ENCODE results near the gene ZEB1.

ZEB1 gene

GRCh38 chr10:31526681-31527080, 207.7 kb downstream of the ZEB1 start:
- Histone ChIP-seq H3K4me3 (ENCODE audit: low read length, poor library complexity, severe bottlenecking) (no peak overlapping the region), H3K9me3 (ENCODE audit: insufficient read depth, low read depth, low read length) (no peaks in the 10 kb centered on the region), H3K9ac (ENCODE audit: low read depth, low read length, poor library complexity, severe bottlenecking) (no peak overlapping the region), H3K36me3 (ENCODE audit: insufficient read depth, low read length) (peaks cover 54% of the 10 kb centered on the region), H4K20me1 (ENCODE audit: insufficient read depth, low read length, poor library complexity, severe bottlenecking) (no peaks in the 10 kb centered on the region), H3K27me3 (ENCODE audit: insufficient read depth, low read length, poor library complexity, severe bottlenecking) (no peaks in the 10 kb centered on the region), H3K4me2 (ENCODE audit: low read depth, low read length, poor library complexity, severe bottlenecking) (no peak overlapping the region), H3K9me2 (replicated peaks; ENCODE audit: low read depth, low read length) (no peaks in the 10 kb centered on the region), H3F3A (ENCODE audit: low read depth) (no peaks in the 10 kb centered on the region), H3K4me1 (ENCODE audit: insufficient read depth, low read length, poor library complexity, severe bottlenecking) (no peaks in the 10 kb centered on the region), H2AFZ (ENCODE audit: low read length) (no peak overlapping the region), H3K79me2 (ENCODE audit: insufficient read depth, low read length) (no peaks in the 10 kb centered on the region)
- no peak for TF ChIP-seq CTCF (conservative IDR thresholded peaks at IDR 0.05; ENCODE audit: low read length)
- TF ChIP-seq EZH2phosphoT487 (IDR thresholded peaks at IDR 0.05; ENCODE audit: borderline replicate concordance) = no peak

- Histone ChIP-seq H3K79me2 (ENCODE audit: insufficient read depth, low read length) (no peaks in the 10 kb centered on the region), H3K27me3 (ENCODE audit: insufficient read depth, low read length, poor library complexity, severe bottlenecking) (no peaks in the 10 kb centered on the region), H2AFZ (ENCODE audit: low read length) (no peak overlapping the region), H4K20me1 (ENCODE audit: insufficient read depth, low read length, poor library complexity, severe bottlenecking) (no peaks in the 10 kb centered on the region), H3K4me1 (ENCODE audit: insufficient read depth, low read length, poor library complexity, severe bottlenecking) (no peaks in the 10 kb centered on the region), H3K9me2 (replicated peaks; ENCODE audit: low read depth, low read length) (no peaks in the 10 kb centered on the region), H3K4me3 (ENCODE audit: low read length, poor library complexity, severe bottlenecking) (no peak overlapping the region), H3F3A (ENCODE audit: low read depth) (no peaks in the 10 kb centered on the region), H3K36me3 (ENCODE audit: insufficient read depth, low read length) (peaks cover 42% of the 10 kb centered on the region), H3K4me2 (ENCODE audit: low read depth, low read length, poor library complexity, severe bottlenecking) (no peak overlapping the region), H3K9me3 (ENCODE audit: insufficient read depth, low read depth, low read length) (no peaks in the 10 kb centered on the region), H3K9ac (ENCODE audit: low read depth, low read length, poor library complexity, severe bottlenecking) (no peak overlapping the region)
- no peak for TF ChIP-seq CTCF (conservative IDR thresholded peaks at IDR 0.05; ENCODE audit: low read length)
- TF ChIP-seq EZH2phosphoT487 (IDR thresholded peaks at IDR 0.05; ENCODE audit: borderline replicate concordance) = no peak
Observed at GRCh38 chr10:31528831-31529230, 209.8 kb downstream of the ZEB1 start.

GRCh38 chr10:31536302-31536701, 217.3 kb downstream of the ZEB1 start:
- no peak for TF ChIP-seq CTCF (conservative IDR thresholded peaks at IDR 0.05; ENCODE audit: low read length)
- H3K4me3 ChIP-seq (ENCODE audit: low read length, poor library complexity, severe bottlenecking) = no peak overlapping the region

More at GRCh38 chr10:31536302-31536701, 217.3 kb downstream of the ZEB1 start:
- Histone ChIP-seq H2AFZ (ENCODE audit: low read length) (no peak overlapping the region), H3K9ac (ENCODE audit: low read depth, low read length, poor library complexity, severe bottlenecking) (no peak overlapping the region), H3K9me3 (ENCODE audit: insufficient read depth, low read depth, low read length) (no peaks in the 10 kb centered on the region), H3K4me2 (ENCODE audit: low read depth, low read length, poor library complexity, severe bottlenecking) (no peak overlapping the region), H3K27me3 (ENCODE audit: insufficient read depth, low read length, poor library complexity, severe bottlenecking) (no peaks in the 10 kb centered on the region), H3F3A (ENCODE audit: low read depth) (no peaks in the 10 kb centered on the region), H3K36me3 (ENCODE audit: insufficient read depth, low read length) (no peaks in the 10 kb centered on the region), H3K4me1 (ENCODE audit: insufficient read depth, low read length, poor library complexity, severe bottlenecking) (no peaks in the 10 kb centered on the region), H3K79me2 (ENCODE audit: insufficient read depth, low read length) (no peaks in the 10 kb centered on the region), H4K20me1 (ENCODE audit: insufficient read depth, low read length, poor library complexity, severe bottlenecking) (no peaks in the 10 kb centered on the region), H3K9me2 (replicated peaks; ENCODE audit: low read depth, low read length) (no peaks in the 10 kb centered on the region)
